ENCODE results near the gene UAP1L1.
"Not testable (repeated sequence)": the region's sequence is repeated elsewhere in the genome, so short reads cannot be mapped to it uniquely, and the experiment has no call there.

Gene UAP1L1

DNA sequence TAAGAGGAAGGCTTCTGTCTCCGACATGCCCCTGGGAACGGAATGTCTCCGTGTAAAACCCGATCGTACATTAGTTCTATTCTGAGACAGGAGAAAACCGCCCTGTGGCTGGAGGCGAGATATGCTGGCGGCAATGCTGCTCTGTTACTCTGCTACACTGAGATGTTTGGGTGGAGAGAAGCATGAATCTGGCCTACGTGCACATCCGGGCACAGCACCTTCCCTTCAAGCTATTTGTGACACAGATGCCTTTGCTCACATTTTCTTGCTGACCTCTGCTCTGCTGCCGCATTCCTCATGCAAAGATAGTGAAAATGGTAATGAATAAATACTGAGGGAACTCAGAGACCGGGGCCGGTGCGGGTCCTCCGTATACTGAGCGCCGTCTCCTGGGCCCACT is 39.4 kb downstream of the UAP1L1 start:
- H3K4me3 ChIP-seq (ENCODE audit: low read depth, low read length): no peak overlapping the region
- TF ChIP-seq, protein P1, sequence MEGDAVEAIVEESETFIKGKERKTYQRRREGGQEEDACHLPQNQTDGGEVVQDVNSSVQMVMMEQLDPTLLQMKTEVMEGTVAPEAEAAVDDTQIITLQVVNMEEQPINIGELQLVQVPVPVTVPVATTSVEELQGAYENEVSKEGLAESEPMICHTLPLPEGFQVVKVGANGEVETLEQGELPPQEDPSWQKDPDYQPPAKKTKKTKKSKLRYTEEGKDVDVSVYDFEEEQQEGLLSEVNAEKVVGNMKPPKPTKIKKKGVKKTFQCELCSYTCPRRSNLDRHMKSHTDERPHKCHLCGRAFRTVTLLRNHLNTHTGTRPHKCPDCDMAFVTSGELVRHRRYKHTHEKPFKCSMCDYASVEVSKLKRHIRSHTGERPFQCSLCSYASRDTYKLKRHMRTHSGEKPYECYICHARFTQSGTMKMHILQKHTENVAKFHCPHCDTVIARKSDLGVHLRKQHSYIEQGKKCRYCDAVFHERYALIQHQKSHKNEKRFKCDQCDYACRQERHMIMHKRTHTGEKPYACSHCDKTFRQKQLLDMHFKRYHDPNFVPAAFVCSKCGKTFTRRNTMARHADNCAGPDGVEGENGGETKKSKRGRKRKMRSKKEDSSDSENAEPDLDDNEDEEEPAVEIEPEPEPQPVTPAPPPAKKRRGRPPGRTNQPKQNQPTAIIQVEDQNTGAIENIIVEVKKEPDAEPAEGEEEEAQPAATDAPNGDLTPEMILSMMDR (IDR thresholded peaks at IDR 0.05; ENCODE audit: low read depth, low read length): no peak

DNA sequence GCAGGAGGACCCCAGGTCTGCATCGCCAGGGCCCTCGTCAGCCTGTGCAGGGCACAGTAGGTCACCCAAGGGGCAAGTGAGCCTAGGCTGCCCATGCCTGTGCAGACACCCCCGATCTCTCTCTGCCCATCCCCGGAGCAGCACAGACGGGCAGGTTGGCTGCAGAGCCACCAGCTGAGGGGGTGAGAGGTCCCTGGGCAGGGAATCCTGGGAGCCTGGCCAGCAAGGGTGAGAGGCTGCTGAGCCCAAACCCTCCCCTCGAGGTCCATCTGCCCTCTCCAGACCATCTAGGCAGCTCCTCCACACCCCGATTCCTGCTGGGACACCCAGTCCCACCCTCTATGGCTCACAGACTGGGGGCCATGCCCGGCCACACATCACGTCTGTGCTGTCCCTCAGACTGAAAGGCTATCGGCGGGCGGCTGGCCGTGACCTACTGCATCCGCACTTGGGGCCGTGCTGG is 40.0 kb downstream of the UAP1L1 start:
- TF ChIP-seq, protein P1 (IDR thresholded peaks at IDR 0.05; ENCODE audit: low read depth, low read length): no peak
- H3K4me3 ChIP-seq (ENCODE audit: low read depth, low read length): no peak overlapping the region

DNA sequence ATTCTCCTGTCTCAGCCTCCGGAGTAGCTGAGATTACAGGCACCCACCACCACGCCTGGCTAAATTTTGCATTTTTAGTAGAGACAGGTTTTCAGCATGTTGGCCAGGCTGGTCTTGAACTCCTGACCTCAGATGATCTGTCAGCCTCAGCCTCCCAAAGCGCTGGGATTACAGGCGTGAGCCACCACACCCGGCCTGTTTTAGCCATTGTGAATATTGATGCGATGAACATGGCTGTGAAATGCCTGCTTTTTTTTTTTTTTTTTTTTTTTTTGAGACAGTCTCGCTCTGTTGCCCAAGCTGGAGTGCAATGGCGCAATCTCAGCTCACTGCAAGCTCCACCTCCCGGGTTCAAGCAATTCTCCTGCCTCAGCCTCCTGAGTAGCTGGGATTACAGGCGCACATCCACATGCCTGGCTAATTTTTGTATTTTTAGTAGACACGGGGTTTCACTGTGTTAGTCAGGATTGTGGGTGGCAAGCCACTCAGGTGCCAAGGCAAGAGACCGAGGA is 40.8 kb downstream of the UAP1L1 start:
- H3K4me3 ChIP-seq (ENCODE audit: low read depth, low read length): not testable (repeated sequence)

DNA sequence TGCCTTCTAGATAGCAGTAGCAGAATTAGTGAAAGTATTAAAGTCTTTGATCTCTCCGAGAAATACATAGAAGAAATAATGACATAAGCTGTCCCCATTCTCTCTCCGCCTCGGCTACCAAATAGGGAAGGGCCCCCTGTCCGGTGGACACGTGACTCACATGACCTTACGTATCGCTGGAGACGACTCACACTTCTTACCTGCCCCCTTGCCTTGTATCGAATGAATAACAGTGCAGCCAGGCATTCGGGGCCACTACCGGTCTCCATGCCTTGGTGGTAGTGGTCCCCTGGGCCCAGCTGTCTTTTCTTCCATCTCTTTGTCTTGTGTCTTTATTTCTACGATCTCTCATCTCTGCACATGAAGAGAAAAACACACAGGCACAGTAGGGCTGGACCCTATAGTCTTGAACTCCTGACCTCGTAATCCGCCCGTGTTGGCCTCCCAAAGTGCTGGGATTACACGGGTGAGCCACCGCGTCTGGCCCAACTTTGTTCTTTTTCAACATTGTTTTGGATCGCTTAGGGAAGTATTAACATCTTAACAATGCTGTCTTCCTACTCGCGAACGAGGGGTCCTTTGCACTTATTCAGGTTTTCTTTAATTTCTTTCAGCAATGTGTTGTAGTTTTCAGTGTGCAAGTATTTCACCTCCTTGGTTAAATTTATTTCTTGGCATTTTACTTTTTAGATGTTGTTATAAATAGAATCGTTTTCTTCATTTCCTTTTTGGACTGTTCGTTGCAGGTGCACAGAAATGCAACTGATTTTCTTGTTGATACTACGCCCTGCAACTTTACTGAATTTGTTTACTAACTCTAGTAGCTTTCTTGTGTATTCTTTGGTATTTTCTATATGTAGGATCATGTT is 44.8 kb downstream of the UAP1L1 start:
- not testable (repeated sequence) for H3K4me3 ChIP-seq (ENCODE audit: low read depth, low read length)

DNA sequence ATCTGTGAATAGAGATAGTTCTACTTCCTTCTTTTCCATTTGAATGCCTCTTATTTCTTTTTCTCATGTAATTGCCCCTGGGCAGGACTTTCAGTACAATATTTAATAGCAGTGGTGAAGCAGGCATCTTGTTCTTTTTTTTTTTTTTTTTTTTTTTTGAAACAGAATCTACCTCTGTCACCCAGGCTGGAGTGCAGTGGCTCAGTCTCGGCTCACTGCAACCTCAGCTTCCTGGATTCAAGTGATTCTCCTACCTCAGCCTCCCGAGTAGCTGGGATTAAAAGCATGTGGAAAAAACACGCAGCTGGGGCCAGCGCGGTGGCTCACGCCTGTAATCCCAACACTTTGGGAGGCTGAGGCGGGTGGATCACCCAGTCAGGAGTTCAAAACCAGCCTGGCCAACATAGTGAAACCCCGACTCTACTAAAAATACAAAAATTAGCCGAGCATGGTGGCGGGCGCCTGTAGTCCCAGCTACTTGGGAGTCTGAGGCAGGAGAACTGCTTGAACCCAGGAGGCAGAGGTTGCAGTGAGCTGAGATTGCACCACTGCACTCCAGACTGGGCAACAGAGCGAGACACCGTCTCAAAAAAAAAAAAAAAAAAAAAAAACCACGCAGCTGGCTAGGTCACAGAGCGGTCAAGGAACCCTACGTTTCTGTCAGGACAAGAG is 45.6 kb downstream of the UAP1L1 start:
- not testable (repeated sequence) for H3K4me3 ChIP-seq (ENCODE audit: low read depth, low read length)

DNA sequence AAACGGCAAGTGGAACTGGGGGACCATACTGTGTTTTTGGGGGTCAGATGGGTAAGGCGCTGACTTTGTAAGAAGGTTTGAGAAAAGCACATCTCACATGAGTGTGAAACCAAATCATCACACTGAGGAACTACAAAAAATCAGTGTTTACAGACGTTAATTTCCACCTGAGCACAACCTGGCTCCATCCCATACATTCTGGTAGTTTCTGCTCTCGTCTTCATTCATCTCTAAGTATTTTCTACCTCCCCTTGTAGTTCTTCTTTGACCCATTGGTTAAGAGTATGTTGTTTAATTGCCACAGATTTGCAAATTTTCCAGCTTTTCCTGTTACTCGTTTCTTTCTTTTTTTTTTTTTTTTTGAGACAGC is 46.1 kb downstream of the UAP1L1 start:
- H3K4me3 ChIP-seq (ENCODE audit: low read depth, low read length): no peak overlapping the region
- TF ChIP-seq, protein P1 (IDR thresholded peaks at IDR 0.05; ENCODE audit: low read depth, low read length): no peak

DNA sequence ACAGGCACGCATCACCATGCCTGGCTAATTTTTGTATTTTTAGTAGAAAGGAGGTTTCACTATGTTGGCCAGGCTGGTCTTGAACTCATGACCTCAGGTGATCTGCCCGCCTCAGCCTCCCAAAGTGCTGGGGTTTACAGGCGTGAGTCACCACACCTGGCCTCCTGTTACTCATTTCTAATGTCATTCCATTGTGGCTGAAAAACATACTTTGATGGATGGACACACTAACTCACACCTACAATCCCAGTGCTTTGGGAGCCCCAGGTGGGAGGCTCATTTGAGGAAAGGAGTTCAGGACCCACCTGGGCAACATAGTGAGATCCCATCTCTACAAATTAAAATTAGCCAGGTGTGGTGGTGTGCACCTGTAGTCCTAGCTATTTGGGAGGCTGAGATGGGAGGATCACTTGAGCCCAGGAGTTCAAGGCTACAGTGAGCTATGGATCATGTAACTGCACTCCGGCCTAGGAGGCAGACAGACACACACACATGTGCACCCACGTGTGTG is 46.7 kb downstream of the UAP1L1 start:
- not testable (repeated sequence) for H3K4me3 ChIP-seq (ENCODE audit: low read depth, low read length)

DNA sequence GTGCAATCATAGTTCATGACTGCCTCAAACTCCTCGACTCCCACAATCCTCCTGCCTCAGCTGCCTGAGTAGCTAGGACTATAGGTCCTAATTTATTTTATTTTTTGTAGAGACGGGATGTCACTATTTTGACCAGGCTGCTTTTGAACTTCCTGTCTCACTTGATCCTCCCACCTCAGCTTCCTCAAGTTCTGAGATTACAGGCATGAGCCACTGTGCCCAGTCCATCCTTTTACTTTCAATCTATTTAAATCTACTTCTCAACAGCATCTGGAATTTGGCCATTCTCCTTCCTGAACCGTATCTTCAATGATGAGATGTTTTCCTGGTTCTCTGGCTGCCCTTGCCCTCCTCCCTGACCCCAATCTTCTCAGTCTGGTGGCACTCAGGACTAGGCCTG is 49.5 kb downstream of the UAP1L1 start:
- H3K4me3 ChIP-seq (ENCODE audit: low read depth, low read length): no peak overlapping the region
- TF ChIP-seq, protein P1 (IDR thresholded peaks at IDR 0.05; ENCODE audit: low read depth, low read length): no peak

DNA sequence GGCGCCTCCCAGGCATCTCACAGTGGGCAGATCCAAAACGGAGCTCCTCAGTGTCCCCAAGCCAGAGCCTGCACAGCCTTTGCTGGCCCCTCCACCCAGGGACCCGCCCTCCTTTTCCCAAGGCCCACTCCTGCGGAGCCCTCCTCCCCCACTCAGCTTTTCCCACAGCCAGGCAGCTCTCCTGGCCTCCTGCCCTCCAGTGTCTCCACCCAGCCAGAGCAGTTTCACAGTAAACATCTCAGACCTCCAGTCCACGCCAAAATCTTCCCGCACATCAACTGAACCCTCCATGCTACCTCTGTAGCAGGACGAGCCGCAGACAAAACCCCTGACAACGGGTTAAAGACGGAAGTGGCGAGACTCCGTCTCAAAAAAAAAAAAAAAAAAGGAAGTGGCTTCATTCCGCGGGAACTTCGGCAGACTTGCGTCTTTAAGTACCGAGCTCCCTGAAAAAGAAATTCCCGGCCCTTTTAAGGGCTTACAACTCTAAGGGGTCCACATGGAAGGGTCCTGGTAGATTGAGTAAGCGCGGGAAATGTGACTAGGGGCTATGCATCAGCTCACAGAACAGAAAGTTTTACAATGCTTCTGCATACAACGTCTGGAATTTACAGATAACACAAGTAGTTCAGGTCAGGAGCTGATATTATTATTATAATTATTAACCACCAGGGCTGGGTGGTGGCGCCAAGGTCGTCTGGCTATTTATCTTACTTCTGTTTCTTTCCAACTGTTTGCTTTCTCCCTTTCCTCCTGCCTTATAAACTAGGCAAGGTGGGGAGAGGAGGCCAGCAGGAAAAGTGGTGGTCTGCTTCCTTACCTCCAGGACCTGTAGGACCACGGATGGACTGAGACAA is 50.2 kb downstream of the UAP1L1 start:
- TF ChIP-seq, protein P1 (IDR thresholded peaks at IDR 0.05; ENCODE audit: low read depth, low read length): no peak
- H3K4me3 ChIP-seq (ENCODE audit: low read depth, low read length): no peak overlapping the region
